VCaP (cell line): ENCODE measurements around the gene PRKG1.
"Not testable (repeated sequence)": the region's sequence is repeated elsewhere in the genome, so short reads cannot be mapped to it uniquely, and the experiment has no call there.

Experiments
- H3K27ac ChIP-seq: fragments of 450-650 bp; 2 replicates; pipeline ENCODE4 v1.5.1; 2017
- TF ChIP-seq, protein P1 (sequence below): fragments of 450-650 bp; conservative IDR thresholded peaks from 2 replicates; pipeline ENCODE4 v1.5.1; 2017; ENCODE audit warnings: mild to moderate bottlenecking, moderate library complexity

Gene PRKG1

DNA sequence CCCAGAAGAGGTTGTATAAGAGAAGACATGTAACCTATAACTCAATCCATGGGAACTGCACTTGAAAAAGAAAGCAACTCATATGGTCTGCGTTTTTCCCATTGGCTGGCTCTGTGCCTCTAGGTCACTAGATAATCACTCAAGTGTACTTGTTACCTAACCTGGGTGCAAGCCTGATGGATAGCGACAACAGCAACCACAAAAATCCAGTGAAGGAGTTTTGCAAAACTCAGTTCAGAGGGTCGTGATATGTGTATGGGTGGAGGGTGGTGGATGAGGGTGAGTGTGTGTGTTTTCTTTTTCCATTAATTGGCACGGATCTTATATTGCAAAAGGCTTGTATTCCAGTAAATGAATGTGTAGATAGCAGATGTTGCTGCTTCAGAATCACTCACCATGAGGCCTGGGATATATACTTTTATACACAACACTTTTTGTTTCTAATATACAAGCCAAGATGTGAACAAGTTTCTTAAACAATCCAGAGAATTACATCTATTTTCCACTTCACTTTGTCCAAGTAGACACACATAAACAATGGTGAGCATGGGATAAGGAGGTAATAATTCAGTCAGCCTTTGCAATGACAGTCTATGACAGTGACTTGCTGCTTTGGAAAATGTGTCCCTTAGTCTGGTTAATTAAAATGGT, 952.9 kb downstream of the PRKG1 start:
- no peak overlapping the region for H3K27ac ChIP-seq
- TF ChIP-seq, protein P1, sequence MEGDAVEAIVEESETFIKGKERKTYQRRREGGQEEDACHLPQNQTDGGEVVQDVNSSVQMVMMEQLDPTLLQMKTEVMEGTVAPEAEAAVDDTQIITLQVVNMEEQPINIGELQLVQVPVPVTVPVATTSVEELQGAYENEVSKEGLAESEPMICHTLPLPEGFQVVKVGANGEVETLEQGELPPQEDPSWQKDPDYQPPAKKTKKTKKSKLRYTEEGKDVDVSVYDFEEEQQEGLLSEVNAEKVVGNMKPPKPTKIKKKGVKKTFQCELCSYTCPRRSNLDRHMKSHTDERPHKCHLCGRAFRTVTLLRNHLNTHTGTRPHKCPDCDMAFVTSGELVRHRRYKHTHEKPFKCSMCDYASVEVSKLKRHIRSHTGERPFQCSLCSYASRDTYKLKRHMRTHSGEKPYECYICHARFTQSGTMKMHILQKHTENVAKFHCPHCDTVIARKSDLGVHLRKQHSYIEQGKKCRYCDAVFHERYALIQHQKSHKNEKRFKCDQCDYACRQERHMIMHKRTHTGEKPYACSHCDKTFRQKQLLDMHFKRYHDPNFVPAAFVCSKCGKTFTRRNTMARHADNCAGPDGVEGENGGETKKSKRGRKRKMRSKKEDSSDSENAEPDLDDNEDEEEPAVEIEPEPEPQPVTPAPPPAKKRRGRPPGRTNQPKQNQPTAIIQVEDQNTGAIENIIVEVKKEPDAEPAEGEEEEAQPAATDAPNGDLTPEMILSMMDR = no peak

GRCh38 chr10:52028523-52028858, 954.2 kb downstream of the PRKG1 start:
- no peak overlapping the region for H3K27ac ChIP-seq
- TF ChIP-seq, protein P1 = no peak

- TF ChIP-seq, protein P1 = no peak
- no peak overlapping the region for H3K27ac ChIP-seq
Observed at GRCh38 chr10:52029628-52030027, 955.3 kb downstream of the PRKG1 start.

- TF ChIP-seq, protein P1 = no peak
- no peak overlapping the region for H3K27ac ChIP-seq
Observed at GRCh38 chr10:52030051-52030790, 955.9 kb downstream of the PRKG1 start.

DNA sequence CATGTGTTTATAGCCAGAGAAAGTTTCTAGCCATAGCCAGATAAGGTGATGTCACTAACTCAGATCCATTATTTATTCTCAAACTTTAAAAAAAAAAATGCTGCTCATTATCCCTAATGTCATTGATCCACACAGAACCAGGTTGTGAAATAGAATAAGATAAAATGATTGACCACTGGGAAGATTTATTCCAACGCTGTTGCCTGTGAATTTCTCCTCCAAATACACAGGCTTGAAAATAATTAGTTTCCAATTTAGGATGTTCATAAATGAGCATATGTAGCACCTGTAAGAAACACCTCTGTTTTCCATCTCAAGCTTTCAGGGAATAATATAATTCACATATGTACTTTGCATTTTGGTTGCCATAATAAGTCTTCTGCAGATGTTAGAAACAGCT, 956.7 kb downstream of the PRKG1 start:
- TF ChIP-seq, protein P1 = no peak
- no peak overlapping the region for H3K27ac ChIP-seq

DNA sequence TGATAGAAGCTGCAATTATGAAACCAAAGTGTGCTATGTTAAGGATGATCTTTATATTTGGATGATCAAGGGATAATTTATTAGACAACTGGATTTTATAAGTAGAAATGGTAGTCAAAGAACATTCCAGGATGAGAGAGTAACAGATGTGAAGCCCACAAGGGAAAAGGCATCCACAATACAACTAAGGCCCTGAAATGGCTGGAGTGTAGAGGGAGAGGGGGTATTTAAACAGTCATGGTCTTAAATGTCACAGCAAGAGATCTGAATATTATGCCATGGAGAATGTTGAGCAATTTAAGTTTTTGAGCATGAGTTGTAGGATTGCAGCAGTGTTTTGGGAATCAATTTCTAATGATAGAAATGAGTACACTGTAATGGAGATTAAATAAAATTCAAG, 957.5 kb downstream of the PRKG1 start:
- TF ChIP-seq, protein P1 = no peak

GRCh38 chr10:52032681-52033629, 958.7 kb downstream of the PRKG1 start:
- H3K27ac ChIP-seq = no peak overlapping the region
- TF ChIP-seq, protein P1 = no peak

More for the DNA sequence above, 957.5 kb downstream of the PRKG1 start:
- no peak overlapping the region for H3K27ac ChIP-seq

GRCh38 chr10:52039002-52039793, 964.9 kb downstream of the PRKG1 start:
- not testable (repeated sequence) for H3K27ac ChIP-seq
